Esophagus mucosa (tissue), 1 donor: Measurements from ENCODE around the gene KIF13A. TPM values are rescaled to one million over a fixed set of nuclear protein-coding genes. Genes with fewer than 3 reads are reported as not detected.
"Not testable (repeated sequence)": the region's sequence is repeated elsewhere in the genome, so short reads cannot be mapped to it uniquely, and the experiment has no call there.

ENCODE experiments used
- ATAC-seq: fragments of 200-7000 bp; cut with Tn5 transposase; one replicate; pipeline ENCODE4 v1.9.1; 2020
- total RNA-seq: library from RNA; stranded (reverse); gene quantifications from one replicate; pipeline ENCODE4 v1.2.4, GENCODE V29; 2023
- donor health status: DM: yes; HTN: yes; CAD: no.

KIF13A gene
- total RNA-seq, 1 donor from 2014 or later, result 16.5 TPM

- ATAC-seq, result no peak
Observed at GRCh38 chr6:17998003-17998402, 10.6 kb upstream of the KIF13A start.

GRCh38 chr6:17995414-17995813, 8.0 kb upstream of the KIF13A start:
- no peak for ATAC-seq

GRCh38 chr6:17994019-17994418, 6.6 kb upstream of the KIF13A start:
- ATAC-seq, result no peak

GRCh38 chr6:17988422-17988944, 1.0 kb upstream of the KIF13A start:
- peak; percentile 40 for ATAC-seq

GRCh38 chr6:17987697-17988421, 424 bp upstream of the KIF13A start:
- peak; percentile 71 for ATAC-seq

DNA sequence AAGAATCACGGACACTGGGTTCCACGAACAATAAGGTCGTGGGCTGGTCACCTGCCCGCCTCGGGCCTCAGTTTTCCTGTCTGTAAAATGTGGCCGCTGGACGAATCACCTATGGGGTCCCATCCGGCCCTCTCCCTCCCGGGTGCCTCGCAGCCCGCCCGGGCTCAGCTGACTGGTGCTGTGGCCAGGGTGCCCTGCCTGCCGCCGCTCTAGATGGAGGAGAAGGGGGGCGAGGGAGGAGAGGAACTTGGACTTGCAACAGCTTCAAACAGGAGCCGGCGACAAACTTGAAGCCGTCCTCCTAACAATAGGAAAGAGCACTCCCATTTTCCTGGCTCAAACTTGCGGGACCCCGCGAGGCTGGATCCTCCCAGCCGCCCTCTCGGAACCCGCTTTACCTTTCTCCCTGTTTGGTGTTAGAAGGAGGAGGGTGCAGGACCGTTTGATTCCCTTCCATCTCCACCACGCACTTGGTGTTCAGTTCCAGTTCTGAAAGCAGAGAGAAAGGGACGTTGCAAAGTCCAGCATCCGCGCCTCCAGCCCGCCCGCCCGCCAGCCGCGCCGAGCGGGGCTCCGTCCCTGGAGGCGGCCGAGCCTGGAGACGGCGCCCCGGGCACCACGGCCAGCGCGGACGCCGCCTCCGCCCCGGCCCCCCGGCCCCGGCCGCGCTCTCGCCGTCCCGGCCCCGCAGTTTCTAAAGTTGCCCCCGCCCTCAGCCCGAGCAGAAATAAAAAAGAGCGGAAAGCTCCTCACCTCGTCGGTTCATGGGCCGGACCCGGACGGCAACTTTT, 584 bp downstream of the KIF13A start:
- ATAC-seq, result peak; percentile 30

- no peak for ATAC-seq
Observed at GRCh38 chr6:17985934-17986655, 1.3 kb downstream of the KIF13A start.

DNA sequence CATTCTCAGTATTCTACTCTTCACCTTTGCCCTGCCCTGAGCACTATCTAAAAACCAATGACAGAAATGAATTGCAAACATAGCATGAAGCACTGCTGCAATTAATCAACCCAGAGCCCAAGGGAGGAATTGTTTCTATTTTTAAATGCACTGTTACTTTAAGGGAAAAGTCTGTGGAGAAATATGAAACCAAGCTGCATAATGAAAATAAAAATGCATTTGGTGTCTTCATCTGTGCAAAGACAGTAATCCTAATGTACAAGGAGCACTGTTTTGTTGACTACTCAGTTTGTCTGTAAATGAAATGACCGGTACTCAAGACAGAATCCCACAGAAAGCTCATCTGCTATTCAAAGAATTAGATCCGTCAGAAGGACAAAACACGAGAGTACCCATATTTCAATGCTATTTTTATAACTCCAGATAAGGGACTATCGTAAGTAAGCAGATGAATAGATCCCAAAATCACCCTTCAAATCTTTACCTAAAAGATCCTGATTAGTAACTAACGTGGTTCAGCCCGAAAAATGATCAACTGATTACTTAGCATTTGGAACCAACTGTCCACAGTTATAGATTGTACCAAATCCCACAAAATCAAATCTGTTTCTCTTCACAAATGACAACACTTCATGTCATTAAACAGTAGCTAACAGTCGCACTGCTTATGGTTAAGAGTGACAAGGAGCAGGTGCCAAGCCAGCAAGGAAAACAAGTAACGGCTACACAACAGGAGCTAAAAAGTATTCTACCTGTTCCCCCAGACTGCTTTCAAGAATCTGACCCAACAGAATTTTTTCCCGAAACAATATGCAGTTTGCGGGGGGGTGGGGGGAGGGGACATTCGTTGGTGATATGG, 2.4 kb downstream of the KIF13A start:
- no peak for ATAC-seq

- no peak for ATAC-seq
Observed at GRCh38 chr6:17984399-17984798, 3.0 kb downstream of the KIF13A start.

GRCh38 chr6:17983730-17984129, 3.7 kb downstream of the KIF13A start:
- no peak for ATAC-seq

DNA sequence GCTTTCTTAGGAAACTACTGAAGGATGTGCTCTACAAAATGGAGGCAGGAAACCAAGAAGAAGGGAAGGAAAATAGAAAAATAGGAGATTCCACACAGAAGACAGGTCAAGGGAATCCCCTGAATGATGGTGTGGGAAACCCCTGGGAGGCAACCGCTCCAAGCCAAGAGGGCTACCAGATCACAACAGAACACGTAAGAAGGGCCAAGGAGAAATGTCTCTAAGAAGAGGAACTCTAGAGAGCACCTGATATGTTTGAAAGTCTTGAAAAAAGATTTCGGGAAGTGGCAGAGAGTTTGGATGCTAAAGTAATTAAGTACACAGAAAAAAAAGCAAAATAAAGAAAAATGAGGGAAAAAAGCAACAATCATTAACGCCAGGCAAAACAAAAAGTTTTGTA, 7.1 kb downstream of the KIF13A start:
- ATAC-seq, result no peak

DNA sequence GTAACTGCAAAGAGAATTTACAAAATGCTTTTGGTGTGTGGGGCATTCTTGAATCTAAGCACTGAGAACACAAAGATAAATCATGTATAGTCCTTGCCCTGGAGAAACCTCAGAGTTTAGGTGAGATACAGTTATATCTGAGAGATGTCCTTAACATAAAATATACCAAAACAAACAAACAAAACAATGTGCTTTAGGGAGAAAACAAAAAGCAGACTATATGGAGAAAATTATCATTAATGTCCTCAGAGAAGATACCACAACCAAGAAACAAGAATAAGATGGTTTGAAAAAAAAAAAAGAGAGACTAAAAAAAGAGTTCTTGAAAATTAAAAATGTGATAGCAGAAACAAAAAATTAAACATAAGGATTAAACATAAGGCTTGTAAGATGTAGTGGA, 8.0 kb downstream of the KIF13A start:
- no peak for ATAC-seq

DNA sequence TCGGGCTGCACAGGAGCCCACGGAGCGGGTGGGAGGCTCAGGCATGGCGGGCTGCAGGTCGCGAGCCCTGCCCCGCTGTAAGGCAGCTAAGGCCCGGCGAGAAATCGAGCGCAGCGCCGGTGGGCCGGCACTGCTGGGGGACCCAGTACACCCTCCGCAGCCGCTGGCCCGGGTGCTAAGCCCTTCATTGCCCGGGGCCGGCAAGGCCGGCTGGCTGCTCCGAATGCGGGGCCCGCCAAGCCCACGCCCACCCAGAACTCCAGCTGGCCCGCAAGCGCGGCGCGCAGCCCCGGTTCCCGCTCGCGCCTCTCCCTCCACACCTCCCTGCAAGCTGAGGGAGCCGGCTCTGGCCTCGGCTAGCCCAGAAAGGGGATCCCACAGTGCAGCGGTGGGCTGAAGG, 11.2 kb downstream of the KIF13A start:
- not testable (repeated sequence) for ATAC-seq

GRCh38 chr6:17974570-17975368, 12.7 kb downstream of the KIF13A start:
- ATAC-seq, result no peak

GRCh38 chr6:17972978-17973622, 14.3 kb downstream of the KIF13A start:
- ATAC-seq, result no peak

- no peak for ATAC-seq
Observed at GRCh38 chr6:17972074-17972952, 15.1 kb downstream of the KIF13A start.

DNA sequence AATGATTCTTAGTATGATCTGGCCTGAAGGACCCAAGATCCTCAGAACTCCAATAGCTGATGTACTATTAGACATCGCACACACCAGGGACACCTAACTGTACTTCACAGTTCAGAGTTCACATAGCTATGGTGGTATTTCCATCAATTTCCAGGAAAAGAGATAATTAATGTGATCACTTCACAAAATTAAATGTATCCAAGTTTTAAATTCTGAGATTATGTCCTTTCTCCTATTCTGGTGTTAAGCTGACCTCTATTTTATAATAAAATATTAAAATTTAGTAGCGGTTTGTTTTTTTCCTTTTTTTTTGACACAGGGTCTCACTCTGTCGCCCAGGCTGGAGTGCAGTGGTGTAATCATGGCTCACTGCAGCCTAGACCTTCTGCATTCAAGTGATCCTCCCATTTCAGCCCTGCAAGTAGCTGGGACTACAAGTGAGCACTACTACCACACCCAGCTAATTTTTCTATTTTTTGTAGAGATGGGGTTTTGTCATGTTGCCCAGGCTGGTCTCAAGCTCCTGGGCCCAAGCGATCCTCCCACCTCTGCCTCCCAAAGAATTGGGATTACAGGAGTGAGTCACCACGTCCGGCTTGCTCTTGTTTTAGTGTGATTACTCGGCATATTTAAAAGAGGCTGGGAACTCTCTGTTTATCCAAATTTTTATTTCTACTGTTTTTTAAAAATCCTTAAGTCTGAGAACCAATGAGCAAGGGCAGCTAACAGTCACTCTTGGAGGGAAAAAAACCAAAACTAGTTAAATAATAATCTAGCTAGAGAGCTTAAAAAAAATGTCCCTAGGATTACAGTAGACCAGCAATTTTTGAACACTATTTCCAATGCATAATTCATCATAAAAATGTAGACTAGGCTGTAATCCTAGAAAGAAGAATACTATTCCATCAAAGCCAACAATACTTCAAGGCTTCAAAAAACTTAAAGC, 16.0 kb downstream of the KIF13A start:
- ATAC-seq, result peak; percentile 45

- ATAC-seq, result no peak
Observed at GRCh38 chr6:17968876-17969275, 18.6 kb downstream of the KIF13A start.
